HG02798 (cell line): Measurements from ENCODE around the gene TRAPPC4.

Experiments used
- ATAC-seq: cut with Tn5 transposase; IDR thresholded peaks from one replicate; pipeline ENCODE4 v1.9.1; 2021; ENCODE audit warnings: mild to moderate bottlenecking; ENCODE audit not compliant: unreplicated experiment, poor library complexity

The TRAPPC4 gene

DNA sequence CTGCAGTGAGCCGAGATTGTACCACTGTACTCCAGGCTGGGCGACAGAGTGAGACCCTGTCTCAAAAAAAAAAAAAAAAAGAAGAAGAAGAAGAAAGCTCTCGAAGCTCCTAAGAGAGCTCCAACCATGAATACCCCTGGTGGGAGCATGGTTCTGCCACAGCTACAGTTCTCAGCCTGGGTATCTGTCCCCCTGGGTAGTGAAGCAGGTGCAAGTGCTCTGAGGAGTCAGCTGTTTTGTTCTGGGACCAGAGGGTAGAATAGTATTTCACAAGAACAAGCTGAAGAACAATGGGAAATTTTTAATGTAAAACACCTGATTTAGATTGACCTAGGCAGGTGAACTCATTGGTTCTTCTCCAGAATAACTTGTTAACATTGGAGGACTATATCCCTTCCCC is 42.7 kb downstream of the TRAPPC4 start:
- ATAC-seq, result no peak

DNA sequence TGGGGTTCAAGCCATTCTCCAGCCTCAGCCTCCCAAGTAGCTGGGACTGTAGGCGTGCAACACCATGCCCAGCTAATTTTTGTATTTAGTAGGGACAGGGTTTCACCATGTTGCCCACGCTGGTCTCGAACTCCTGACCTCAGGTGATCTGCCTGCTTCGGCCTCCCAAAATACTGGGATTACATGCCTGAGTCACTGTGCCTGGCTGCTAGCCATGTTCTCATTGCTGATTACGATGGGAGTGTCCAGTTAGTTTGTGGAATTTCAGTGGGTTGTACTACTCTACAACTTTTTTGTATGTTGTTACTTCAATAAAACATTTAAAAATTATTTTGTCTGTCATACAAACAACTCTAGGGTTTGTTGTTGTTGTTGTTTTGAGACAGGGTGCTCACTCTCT is 44.2 kb downstream of the TRAPPC4 start:
- no peak for ATAC-seq

GRCh38 chr11:119065369-119065768 is 46.8 kb downstream of the TRAPPC4 start:
- no peak for ATAC-seq

GRCh38 chr11:119067371-119068222 is 49.0 kb downstream of the TRAPPC4 start, which contains the start of gene VPS11:
VPS11 (plus strand) TSS chr11:119067818; CDS start chr11:119067824, 6 bp downstream.
- ATAC-seq, result peak; percentile 97
